DOHH2 (cell line): Measurements from ENCODE around the gene VWA2.

Experiments used
- H3F3A ChIP-seq: fragments of 200-600 bp; sonication (generic), shearing (Covaris generic); 2 replicates; pipeline ENCODE4 v1.6.0; 2016; ENCODE audit warnings: antibody characterized with exemption, mild to moderate bottlenecking; ENCODE audit not compliant: control insufficient read depth, insufficient read depth
- H3K27ac ChIP-seq: fragments of 200-600 bp; sonication (generic); 2 replicates; pipeline ENCODE4 v1.5.1; 2014; ENCODE audit warnings: low read depth, mild to moderate bottlenecking, low read length, moderate library complexity
- H3K27me3 ChIP-seq: fragments of 200-600 bp; sonication (generic); 2 replicates; pipeline ENCODE4 v1.6.1; 2014; ENCODE audit warnings: mild to moderate bottlenecking, low read length, mixed read lengths; ENCODE audit not compliant: control insufficient read depth
- H3K36me3 ChIP-seq: fragments of 200-600 bp; sonication (generic); 2 replicates; pipeline ENCODE4 v1.6.1; 2014; ENCODE audit warnings: mild to moderate bottlenecking, low read length, moderate library complexity, mixed read lengths; ENCODE audit not compliant: control insufficient read depth
- H3K4me1 ChIP-seq: fragments of 200-600 bp; sonication (generic); 2 replicates; pipeline ENCODE4 v1.6.1; 2014; ENCODE audit warnings: mild to moderate bottlenecking, low read length, mixed read lengths; ENCODE audit not compliant: control insufficient read depth
- H3K4me2 ChIP-seq: fragments of 200-600 bp; sonication (generic); 2 replicates; pipeline ENCODE4 v1.6.0; 2014; ENCODE audit warnings: mild to moderate bottlenecking, low read length, moderate library complexity
- H3K4me3 ChIP-seq: fragments of 200-600 bp; sonication (generic); 2 replicates; pipeline ENCODE4 v1.5.1; 2014; ENCODE audit warnings: mild to moderate bottlenecking, low read length, mixed read lengths
- H3K79me2 ChIP-seq: fragments of 200-600 bp; sonication (generic); 2 replicates; pipeline ENCODE4 v1.6.1; 2014; ENCODE audit warnings: mild to moderate bottlenecking, low read length, mixed read lengths; ENCODE audit not compliant: control insufficient read depth
- H3K9me2 ChIP-seq: fragments of 200-600 bp; sonication (generic); replicated peaks from 2 replicates; pipeline ENCODE4 v1.6.1; 2014; ENCODE audit warnings: mild to moderate bottlenecking, low read length, mixed read lengths; ENCODE audit not compliant: control insufficient read depth
- H3K9me3 ChIP-seq: fragments of 200-600 bp; sonication (generic); 2 replicates; pipeline ENCODE4 v1.6.1; 2014; ENCODE audit warnings: antibody characterized with exemption, low read length, mixed read lengths; ENCODE audit not compliant: control insufficient read depth, insufficient read depth
- H4K20me1 ChIP-seq: fragments of 200-600 bp; sonication (generic); 2 replicates; pipeline ENCODE4 v1.6.0; 2014; ENCODE audit warnings: low read depth, mild to moderate bottlenecking, antibody characterized with exemption, low read length, moderate library complexity; ENCODE audit not compliant: control insufficient read depth, insufficient read depth
- EZH2phosphoT487 ChIP-seq: fragments of 200-600 bp; sonication (generic); IDR thresholded peaks from 2 replicates; pipeline ENCODE4 v1.6.1; 2017; ENCODE audit warnings: borderline replicate concordance, mild to moderate bottlenecking, antibody characterized with exemption, low read length, moderate library complexity, mixed read lengths
- TF ChIP-seq, protein P1 (sequence below): fragments of 200-600 bp; sonication (generic); IDR thresholded peaks from one replicate; pipeline ENCODE4 v1.5.1; 2014; ENCODE audit warnings: antibody characterized with exemption, mild to moderate bottlenecking, low read depth, low read length; ENCODE audit not compliant: poor library complexity, severe bottlenecking

The VWA2 gene

GRCh38 chr10:114272696-114273095, 33.6 kb downstream of the VWA2 start:
- H3K9me3 ChIP-seq = no peaks in the 10 kb centered on the region
- no peaks in the 10 kb centered on the region for H3K36me3 ChIP-seq
- H3K79me2 ChIP-seq = no peaks in the 10 kb centered on the region
- no peak overlapping the region for H3K4me2 ChIP-seq
- H4K20me1 ChIP-seq = no peaks in the 10 kb centered on the region
- no peak for TF ChIP-seq EZH2phosphoT487
- TF ChIP-seq, protein P1, sequence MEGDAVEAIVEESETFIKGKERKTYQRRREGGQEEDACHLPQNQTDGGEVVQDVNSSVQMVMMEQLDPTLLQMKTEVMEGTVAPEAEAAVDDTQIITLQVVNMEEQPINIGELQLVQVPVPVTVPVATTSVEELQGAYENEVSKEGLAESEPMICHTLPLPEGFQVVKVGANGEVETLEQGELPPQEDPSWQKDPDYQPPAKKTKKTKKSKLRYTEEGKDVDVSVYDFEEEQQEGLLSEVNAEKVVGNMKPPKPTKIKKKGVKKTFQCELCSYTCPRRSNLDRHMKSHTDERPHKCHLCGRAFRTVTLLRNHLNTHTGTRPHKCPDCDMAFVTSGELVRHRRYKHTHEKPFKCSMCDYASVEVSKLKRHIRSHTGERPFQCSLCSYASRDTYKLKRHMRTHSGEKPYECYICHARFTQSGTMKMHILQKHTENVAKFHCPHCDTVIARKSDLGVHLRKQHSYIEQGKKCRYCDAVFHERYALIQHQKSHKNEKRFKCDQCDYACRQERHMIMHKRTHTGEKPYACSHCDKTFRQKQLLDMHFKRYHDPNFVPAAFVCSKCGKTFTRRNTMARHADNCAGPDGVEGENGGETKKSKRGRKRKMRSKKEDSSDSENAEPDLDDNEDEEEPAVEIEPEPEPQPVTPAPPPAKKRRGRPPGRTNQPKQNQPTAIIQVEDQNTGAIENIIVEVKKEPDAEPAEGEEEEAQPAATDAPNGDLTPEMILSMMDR = no peak
- H3K4me3 ChIP-seq = no peak overlapping the region
- no peaks in the 10 kb centered on the region for H3F3A ChIP-seq
- H3K9me2 ChIP-seq = no peaks in the 10 kb centered on the region
- no peaks in the 10 kb centered on the region for H3K4me1 ChIP-seq
- H3K27me3 ChIP-seq = peaks cover 3% of the 10 kb centered on the region; the same call in 1 of the 2 replicates
- H3K27ac ChIP-seq = no peak overlapping the region

- Histone ChIP-seq H3K27me3 (peaks cover 3% of the 10 kb centered on the region; the same call in 1 of the 2 replicates), H3K9me3 (no peaks in the 10 kb centered on the region), H4K20me1 (no peaks in the 10 kb centered on the region), H3K4me3 (no peak overlapping the region), H3F3A (no peaks in the 10 kb centered on the region), H3K4me2 (no peak overlapping the region), H3K27ac (no peak overlapping the region), H3K9me2 (no peaks in the 10 kb centered on the region), H3K36me3 (no peaks in the 10 kb centered on the region), H3K4me1 (no peaks in the 10 kb centered on the region), H3K79me2 (no peaks in the 10 kb centered on the region)
- TF ChIP-seq EZH2phosphoT487 = no peak
- TF ChIP-seq, protein P1 = no peak
Measured at GRCh38 chr10:114273910-114274309, 34.9 kb downstream of the VWA2 start.

DNA sequence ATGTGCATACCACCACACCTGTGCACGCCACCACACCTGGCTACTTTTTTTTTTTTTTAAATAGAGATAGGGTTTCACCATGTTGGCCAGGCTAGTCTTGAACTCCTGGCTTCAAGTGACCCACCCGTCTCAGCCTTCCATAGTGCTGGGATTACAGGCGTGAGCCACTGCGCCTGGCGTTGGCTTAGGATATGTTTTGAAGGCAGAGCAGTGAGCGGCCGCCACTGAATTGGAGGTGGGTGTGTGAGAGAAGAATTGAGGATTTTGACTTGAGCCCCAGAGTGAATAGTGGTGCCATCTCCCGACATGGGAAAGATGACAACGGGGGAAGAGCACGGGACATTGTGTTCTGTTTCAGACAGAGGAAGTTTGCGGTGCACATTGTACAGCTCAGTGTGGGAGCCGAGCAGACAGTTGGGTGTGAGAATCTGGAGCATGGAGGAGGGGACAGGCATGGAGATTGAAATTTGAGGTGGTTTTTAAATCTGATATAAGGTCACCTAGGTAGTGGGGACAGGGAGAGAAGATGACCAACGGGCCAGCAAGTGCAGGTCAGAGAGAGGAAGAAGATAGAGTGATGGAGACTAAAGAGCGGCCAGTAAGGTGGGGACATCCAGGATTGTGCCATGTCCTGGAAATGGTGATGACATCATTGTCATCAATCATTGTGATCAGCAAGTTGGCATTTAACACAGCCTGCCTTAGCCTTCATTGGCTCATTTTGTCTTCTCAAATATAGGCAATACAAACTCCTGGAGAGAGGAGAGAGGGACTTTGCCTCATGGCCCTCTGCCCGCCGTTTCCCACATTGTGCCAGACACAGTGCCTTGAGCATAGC, 35.8 kb downstream of the VWA2 start:
- Histone ChIP-seq H3K79me2 (no peaks in the 10 kb centered on the region), H3K27ac (no peak overlapping the region)

More for the DNA sequence above, 35.8 kb downstream of the VWA2 start:
- H3K9me2 ChIP-seq = no peaks in the 10 kb centered on the region
- TF ChIP-seq, protein P1 = no peak
- no peak for TF ChIP-seq EZH2phosphoT487
- peaks cover 3% of the 10 kb centered on the region; the same call in 1 of the 2 replicates for H3K27me3 ChIP-seq
- no peak overlapping the region for H3K4me2 ChIP-seq
- H3K4me1 ChIP-seq = no peaks in the 10 kb centered on the region
- no peaks in the 10 kb centered on the region for H3K36me3 ChIP-seq
- no peaks in the 10 kb centered on the region for H3K9me3 ChIP-seq
- no peaks in the 10 kb centered on the region for H3F3A ChIP-seq
- H3K4me3 ChIP-seq = no peak overlapping the region
- no peaks in the 10 kb centered on the region for H4K20me1 ChIP-seq
